Measurements from ENCODE around the gene ZNF446. TPM values are rescaled to one million over a fixed set of nuclear protein-coding genes. Genes with fewer than 3 reads are reported as not detected.
A peak's percentile ranks its signal among the peaks of the same experiment; 100 is the strongest.

Gene ZNF446
- total RNA-seq, 1 donor from 2014 or later: 9.9 TPM

DNA sequence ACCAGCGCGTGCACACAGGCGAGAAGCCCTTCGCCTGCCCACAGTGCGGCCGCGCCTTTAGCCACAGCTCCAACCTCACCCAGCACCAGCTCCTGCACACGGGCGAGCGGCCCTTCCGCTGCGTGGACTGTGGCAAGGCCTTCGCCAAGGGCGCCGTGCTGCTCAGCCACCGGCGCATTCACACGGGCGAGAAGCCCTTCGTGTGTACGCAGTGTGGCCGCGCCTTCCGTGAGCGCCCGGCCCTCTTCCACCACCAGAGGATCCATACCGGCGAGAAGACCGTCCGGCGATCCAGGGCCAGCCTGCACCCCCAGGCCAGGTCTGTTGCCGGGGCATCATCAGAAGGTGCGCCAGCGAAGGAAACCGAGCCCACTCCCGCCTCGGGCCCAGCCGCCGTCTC, 4.4 kb upstream of the ZNF446 start:
- Mint-ChIP-seq H3K27me3 (ENCODE audit: unreplicated experiment) (peaks cover 15% of the 10 kb centered on the region), H3K4me3 (ENCODE audit: unreplicated experiment) (no peak overlapping the region), H3K9me3 (ENCODE audit: unreplicated experiment) (no peaks in the 10 kb centered on the region), H3K4me1 (ENCODE audit: unreplicated experiment) (peaks cover 16% of the 10 kb centered on the region), H3K27ac (ENCODE audit: unreplicated experiment) (no peak overlapping the region), H3K36me3 (ENCODE audit: low read depth, unreplicated experiment) (peaks cover 14% of the 10 kb centered on the region)
- TF ChIP-seq, protein P1, sequence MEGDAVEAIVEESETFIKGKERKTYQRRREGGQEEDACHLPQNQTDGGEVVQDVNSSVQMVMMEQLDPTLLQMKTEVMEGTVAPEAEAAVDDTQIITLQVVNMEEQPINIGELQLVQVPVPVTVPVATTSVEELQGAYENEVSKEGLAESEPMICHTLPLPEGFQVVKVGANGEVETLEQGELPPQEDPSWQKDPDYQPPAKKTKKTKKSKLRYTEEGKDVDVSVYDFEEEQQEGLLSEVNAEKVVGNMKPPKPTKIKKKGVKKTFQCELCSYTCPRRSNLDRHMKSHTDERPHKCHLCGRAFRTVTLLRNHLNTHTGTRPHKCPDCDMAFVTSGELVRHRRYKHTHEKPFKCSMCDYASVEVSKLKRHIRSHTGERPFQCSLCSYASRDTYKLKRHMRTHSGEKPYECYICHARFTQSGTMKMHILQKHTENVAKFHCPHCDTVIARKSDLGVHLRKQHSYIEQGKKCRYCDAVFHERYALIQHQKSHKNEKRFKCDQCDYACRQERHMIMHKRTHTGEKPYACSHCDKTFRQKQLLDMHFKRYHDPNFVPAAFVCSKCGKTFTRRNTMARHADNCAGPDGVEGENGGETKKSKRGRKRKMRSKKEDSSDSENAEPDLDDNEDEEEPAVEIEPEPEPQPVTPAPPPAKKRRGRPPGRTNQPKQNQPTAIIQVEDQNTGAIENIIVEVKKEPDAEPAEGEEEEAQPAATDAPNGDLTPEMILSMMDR (IDR thresholded peaks at IDR 0.05; ENCODE audit: unreplicated experiment): no peak
- DNase-seq (ENCODE audit: low spot score): no peak

DNA sequence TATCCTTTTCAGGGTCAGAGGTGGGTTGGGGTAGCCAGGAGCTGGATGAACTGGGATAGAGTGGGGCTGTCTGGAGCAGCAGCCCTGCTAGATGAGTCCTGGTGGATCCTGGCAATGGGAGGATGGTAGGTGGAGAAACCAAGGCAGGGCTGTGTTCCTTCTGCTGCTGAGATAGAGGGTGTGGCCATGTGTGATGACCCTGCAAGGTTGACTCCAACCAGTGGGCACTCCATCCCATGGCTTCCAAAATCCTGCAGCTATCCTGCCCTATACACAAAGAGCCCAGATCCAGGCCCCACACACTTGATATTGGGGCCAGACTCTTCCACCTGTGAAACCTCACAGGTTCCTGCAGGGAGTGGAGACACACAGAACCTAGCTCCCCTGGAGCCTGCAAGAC, 2.4 kb upstream of the ZNF446 start:
- peaks cover 8% of the 10 kb centered on the region for H3K4me1 Mint-ChIP-seq (ENCODE audit: unreplicated experiment)
- H3K27me3 Mint-ChIP-seq (ENCODE audit: unreplicated experiment): peaks cover 12% of the 10 kb centered on the region
- TF ChIP-seq, protein P1 (IDR thresholded peaks at IDR 0.05; ENCODE audit: unreplicated experiment): no peak
- peak overlapping the region; percentile 29 for H3K4me3 Mint-ChIP-seq (ENCODE audit: unreplicated experiment)
- H3K9me3 Mint-ChIP-seq (ENCODE audit: unreplicated experiment): no peaks in the 10 kb centered on the region
- no peak overlapping the region for H3K27ac Mint-ChIP-seq (ENCODE audit: unreplicated experiment)
- no peak for DNase-seq (ENCODE audit: low spot score)
- peaks cover 16% of the 10 kb centered on the region for H3K36me3 Mint-ChIP-seq (ENCODE audit: low read depth, unreplicated experiment)

DNA sequence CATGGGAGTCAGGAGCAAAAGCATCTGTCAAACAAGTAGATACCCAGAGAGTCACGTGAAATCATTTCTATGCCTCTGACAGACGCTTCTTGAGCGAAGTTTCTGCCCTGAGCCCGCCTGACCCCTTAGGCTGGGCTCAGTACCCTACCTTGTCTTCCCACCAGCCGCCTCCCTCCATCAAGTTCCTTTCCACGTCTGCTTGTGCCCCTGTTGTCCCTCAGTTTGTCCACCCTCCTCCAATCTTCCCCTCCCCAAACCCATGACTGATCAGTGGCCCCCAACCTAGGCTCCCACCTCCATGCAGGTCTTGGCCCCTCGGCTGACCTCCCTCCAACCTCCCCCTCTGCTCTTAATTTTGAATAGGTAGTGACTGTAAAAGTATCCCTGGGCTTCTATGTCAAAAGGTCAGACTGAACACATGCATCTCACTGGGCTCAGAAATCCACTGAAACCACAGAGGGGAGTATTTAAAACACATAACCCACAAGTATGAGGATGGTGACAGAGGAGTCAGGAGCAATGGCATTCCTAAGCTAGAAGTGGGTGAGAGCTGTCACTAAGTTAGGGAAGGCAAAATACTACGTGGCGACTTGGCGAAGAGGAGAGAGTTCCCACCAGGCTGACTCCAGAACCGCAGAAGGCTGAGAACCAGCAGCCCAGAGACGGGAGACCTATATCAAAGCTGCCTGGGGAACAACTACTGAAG, 1.7 kb upstream of the ZNF446 start:
- H3K27me3 Mint-ChIP-seq (ENCODE audit: unreplicated experiment): peaks cover 9% of the 10 kb centered on the region
- H3K4me3 Mint-ChIP-seq (ENCODE audit: unreplicated experiment): peak overlapping the region; percentile 47
- TF ChIP-seq, protein P1 (IDR thresholded peaks at IDR 0.05; ENCODE audit: unreplicated experiment): no peak
- peaks cover 10% of the 10 kb centered on the region for H3K36me3 Mint-ChIP-seq (ENCODE audit: low read depth, unreplicated experiment)
- peak overlapping the region; percentile 79 for H3K27ac Mint-ChIP-seq (ENCODE audit: unreplicated experiment)
- no peaks in the 10 kb centered on the region for H3K9me3 Mint-ChIP-seq (ENCODE audit: unreplicated experiment)
- peaks cover 8% of the 10 kb centered on the region for H3K4me1 Mint-ChIP-seq (ENCODE audit: unreplicated experiment)
- no peak for DNase-seq (ENCODE audit: low spot score)

DNA sequence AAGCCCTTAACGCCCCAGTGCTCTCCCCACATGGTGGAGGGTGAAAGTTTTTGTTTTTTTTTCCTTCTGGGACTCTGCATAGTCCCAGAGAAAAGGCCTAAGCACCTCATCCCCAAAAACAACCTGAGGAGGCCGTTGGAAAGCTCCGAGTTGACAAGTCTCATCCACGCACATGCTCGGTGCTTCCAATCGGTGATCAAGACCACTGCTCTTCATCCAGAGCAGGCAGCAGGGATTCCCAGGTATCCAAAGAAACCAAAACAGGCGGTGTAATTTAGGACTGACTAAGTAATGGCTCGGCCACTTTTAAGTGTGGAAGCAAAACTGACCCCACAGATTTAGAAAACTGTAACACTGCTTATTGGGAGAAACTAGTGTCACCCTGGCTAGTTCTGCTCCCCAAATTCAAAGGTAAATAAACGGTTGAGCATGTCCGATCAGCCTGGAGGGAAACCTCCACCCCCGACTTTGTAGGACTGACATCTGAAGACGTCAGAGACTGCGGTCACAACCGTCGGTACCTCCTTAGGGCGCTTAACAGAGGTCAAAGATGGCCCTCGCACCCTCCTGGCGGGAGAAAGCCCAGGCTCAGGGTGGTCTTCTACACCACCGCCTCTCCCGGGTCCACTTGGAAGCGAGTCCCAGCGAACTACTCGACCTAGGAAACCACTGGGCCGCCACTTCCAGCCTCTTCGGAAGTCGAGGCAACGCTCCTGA, 997 bp upstream of the ZNF446 start:
- TF ChIP-seq, protein P1 (IDR thresholded peaks at IDR 0.05; ENCODE audit: unreplicated experiment): no peak
- H3K36me3 Mint-ChIP-seq (ENCODE audit: low read depth, unreplicated experiment): peaks cover 10% of the 10 kb centered on the region
- DNase-seq (ENCODE audit: low spot score): no peak
- H3K4me3 Mint-ChIP-seq (ENCODE audit: unreplicated experiment): peak overlapping the region; percentile 95
- peaks cover 8% of the 10 kb centered on the region for H3K4me1 Mint-ChIP-seq (ENCODE audit: unreplicated experiment)
- H3K27me3 Mint-ChIP-seq (ENCODE audit: unreplicated experiment): peaks cover 9% of the 10 kb centered on the region
- H3K27ac Mint-ChIP-seq (ENCODE audit: unreplicated experiment): peak overlapping the region; percentile 95
- no peaks in the 10 kb centered on the region for H3K9me3 Mint-ChIP-seq (ENCODE audit: unreplicated experiment)

DNA sequence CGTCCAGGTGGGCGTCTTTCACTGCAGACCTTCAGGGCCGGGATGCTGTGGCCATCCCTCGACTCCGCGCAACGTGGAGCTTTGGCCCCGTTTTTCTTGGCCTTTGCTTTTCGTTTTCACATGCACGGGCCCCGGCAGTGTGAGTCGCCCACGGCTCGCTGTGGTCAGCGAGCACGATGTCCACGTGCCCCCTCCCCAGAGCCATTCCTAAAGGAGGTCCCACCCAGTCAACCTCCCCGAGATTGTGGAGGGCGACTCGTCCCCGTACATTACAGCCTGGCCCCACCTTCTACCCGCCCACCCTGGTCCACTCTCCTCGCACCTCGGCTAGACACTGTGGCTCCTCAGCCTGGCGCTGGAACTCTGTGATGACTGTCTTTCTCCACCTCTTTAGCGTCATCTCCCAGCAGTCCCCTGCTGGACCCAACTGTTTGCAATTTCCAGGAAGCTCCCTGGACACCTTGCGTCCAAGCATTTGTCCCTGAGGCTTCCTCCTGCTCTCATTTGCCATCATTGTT, 405 bp downstream of the ZNF446 start:
- TF ChIP-seq, protein P1 (IDR thresholded peaks at IDR 0.05; ENCODE audit: unreplicated experiment): no peak
- Mint-ChIP-seq H3K9me3 (ENCODE audit: unreplicated experiment) (no peaks in the 10 kb centered on the region), H3K27ac (ENCODE audit: unreplicated experiment) (peak overlapping the region; percentile 89), H3K4me1 (ENCODE audit: unreplicated experiment) (peaks cover 8% of the 10 kb centered on the region), H3K4me3 (ENCODE audit: unreplicated experiment) (peak overlapping the region; percentile 85), H3K27me3 (ENCODE audit: unreplicated experiment) (peaks cover 10% of the 10 kb centered on the region), H3K36me3 (ENCODE audit: low read depth, unreplicated experiment) (peaks cover 10% of the 10 kb centered on the region)
- DNase-seq (ENCODE audit: low spot score): no peak

Data from endothelial cell (in vitro differentiated cells).